ENCODE measurements around the gene BCL11B.

The BCL11B gene

GRCh38 chr14:99271951-99272631 is at the start of gene BCL11B:
TSS of gene BCL11B (minus strand) at chr14:99272197. CDS start at chr14:99271218, 979 bp downstream.
- peak; percentile 73 to 77 for DNase-seq (ENCODE audit: low read depth in 2 of 2)

DNA sequence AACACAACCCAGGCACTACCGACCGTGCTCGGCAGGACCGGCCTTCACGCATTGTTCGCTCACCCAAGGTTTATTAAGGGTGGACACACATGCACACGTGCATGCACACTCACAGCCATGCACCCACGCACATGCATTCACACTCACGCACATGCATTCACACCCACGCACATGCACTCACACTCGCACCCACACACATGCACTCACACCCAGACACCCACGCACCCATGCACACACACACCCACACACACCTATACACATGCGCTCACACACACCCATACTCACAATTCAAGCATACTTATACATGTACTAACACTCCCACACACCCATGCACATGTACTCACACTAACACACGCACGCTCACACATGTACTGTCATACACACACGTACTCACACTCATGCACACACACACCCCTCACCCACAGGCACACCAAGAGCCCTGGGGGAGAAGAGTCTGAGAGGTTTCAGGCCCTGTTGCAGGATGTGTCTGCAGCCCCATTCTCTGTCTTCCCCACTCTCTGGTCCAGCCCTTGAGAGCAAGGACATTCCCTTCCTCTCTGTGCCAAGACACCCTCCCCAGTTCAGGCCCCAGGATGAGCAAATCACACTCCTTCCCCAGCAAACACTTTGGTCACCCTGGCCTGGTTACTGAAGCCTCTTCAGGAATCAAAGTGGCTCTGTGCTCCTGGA is 49.4 kb upstream of the BCL11B start:
- DNase-seq (ENCODE audit: low read depth in 2 of 2), result no peak

DNA sequence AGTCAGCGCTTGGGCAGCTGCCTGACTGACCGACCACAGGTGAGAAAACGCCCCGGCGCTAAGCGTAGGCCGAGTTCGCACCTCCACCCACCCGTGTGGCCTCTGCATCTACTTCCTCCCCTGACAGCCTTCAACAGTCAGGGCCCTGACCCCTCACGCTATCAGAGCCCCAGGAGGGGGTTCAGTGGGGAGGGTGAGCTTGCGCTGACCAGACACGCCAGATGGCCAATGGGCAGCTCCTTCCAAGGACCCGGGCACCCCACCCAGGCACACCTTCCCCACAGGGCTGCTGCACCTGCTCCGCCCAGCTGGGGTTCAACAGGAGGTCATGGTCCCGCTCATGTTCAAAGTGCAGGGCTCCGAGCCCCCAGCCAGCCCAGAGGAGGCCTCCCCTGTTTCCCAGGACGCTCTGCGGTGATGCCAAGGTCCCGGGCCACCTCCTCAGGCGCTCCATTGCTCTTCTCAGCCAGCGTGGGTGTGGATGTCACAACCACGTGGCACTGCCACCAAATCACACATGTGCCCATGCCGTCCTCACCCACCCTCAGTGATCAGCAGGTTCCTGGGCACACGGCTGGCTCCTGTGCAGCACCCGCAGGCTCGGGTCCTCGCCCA is 48.7 kb upstream of the BCL11B start:
- no peak for DNase-seq (ENCODE audit: low read depth in 2 of 2)

DNA sequence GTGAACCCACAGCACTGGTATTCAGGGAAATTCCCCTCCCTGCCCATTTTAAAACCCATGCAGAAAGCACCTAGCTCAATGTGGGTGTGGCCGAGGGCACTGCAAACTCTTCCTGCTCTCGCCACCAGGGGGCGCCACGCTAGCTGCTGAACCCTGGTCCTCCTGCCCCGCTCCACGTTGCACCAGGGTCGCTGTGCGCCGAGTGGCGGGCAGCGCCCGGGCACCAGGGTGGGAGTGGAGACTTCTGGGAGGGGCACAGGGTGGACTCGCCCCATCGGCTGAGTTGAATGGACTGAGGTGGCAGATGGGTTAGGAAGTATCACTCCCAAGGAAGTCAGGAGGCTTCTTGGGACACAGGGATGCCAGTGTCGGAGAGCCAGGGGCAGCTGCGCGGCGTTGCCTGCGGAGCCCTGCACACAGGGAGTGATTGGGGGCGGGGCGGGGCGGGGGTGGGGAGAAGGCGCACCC is 48.1 kb upstream of the BCL11B start:
- peak; percentile 33 to 42 for DNase-seq (ENCODE audit: low read depth in 2 of 2)

GRCh38 chr14:99318959-99319295 is 46.9 kb upstream of the BCL11B start:
- DNase-seq (ENCODE audit: low read depth in 2 of 2), result no peak

GRCh38 chr14:99318091-99318958 is 46.3 kb upstream of the BCL11B start:
- no peak for DNase-seq (ENCODE audit: low read depth in 2 of 2)

DNA sequence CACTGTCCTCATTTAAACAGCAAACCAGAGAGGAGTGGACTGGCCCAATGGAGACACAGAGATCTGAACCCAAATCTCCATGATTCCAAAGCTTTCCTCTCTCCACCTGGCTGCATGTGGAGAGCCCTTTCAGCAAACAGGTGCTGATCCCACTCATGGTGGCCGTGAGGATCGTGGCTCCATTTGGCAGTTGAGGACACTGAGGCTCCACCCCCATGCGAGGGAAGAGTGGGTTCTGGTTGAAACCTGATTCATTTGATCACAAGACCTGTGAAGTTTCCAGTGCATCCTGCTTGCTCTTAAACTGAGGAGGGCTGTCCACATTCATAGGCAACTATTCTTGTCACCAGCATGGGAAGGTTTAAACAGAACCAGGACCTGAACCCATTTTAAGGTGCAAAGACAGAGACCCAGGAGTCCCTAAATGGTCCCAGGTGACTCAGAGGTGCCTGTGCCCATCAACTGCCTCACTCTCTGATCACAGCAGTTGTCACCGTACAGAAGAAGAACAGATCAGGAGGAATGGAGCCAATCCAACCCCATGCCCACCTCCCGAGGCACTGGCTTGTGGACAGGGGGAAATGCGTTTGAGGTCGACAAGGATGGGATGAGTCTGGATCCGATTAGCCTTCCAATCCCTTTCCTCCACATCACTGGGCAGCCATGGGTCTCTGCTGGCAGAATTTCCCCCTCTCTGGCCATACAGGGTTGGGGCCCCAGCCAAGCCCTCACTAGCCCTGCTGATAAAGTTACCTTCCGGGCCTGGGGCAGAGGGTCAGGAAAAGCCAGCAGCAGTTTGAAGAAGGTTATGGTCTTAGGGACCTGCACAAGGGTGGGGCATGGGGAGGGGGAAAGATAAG is 45.5 kb upstream of the BCL11B start:
- no peak for DNase-seq (ENCODE audit: low read depth in 2 of 2)

DNA sequence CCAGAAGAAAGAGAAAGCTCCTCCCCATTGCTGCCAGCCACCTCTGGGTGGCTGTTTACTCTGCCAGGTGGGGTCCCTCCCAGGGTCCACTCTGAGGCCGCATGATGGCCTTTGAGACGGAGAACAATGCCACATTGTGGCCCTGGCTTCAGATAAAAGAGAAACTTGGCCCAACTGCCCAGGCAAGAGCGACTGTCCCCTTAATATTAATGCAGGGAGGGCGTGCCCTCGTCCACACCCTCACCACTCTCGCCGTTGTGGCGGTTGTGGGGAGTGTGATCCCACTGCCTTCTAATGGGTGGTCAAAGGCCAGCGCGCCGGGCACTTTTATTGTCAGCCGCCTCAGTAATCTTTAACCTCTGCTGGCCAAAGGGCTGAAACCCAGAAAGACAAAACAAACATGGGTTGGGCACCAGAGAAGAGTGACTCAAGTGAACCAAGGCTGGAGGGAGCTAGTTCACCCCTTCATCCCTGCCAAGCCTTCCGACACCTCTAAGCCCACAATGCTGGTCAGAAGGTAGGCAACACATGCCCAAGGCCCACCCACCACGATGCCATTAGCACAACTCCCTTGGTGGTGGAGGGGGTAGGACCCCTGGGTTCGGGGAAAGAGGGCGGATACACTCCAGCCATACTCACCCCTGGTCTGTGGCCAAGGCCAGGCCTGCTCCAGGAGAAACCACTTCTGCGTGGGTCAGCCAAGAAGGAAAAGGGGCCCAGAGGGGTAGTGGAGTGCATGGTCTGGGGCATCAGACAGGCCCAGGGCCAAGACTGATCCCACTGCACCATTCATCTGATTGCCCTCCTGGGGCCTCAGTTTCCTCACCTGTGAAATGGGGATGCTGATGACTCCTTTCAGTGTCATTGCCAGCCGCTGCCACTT is 44.5 kb upstream of the BCL11B start:
- no peak for DNase-seq (ENCODE audit: low read depth in 2 of 2)

DNA sequence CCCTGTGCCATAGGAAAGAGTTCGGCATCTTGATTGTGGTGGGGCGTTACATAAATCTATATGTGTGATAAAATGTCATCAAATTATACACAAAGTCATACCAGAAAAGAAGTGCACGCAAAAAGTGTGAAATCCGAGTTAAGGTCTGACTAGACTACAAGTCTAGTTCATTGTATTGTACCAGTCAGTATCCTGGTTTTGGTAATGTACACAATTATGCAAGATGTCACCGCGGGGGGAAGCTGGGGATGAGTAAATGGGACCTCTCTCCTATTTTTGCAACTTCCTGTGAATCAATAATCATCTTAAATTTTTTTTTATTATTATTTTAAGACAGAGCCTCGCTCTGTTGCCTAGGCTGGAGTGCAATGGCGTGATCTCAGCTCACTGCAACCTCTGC is 43.2 kb upstream of the BCL11B start:
- no peak for DNase-seq (ENCODE audit: low read depth in 2 of 2)

GRCh38 chr14:99314623-99315022 is 42.6 kb upstream of the BCL11B start:
- DNase-seq (ENCODE audit: low read depth in 2 of 2), result no peak

GRCh38 chr14:99313234-99313633 is 41.2 kb upstream of the BCL11B start:
- DNase-seq (ENCODE audit: low read depth in 2 of 2), result no peak

DNA sequence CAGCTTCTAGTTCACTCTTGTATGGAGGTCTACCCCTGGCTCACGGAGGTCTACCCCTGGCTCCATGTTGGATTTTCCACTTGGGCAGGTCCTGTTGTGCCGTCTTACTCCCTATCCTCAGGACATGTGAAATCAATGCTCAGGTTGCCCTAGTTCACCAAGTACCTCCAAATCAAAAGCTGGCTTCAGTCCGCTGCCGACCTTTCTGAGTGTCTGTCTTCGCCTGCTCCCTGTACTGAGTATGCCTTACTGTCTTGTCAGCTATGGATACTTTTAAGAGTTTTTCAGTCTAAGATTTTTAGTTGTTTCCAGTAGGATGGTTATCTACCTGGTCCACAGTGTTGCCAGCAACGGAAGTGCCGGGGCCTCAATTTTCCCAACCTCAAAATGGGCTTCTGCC is 40.1 kb upstream of the BCL11B start:
- no peak for DNase-seq (ENCODE audit: low read depth in 2 of 2)

GRCh38 chr14:99309220-99309766 is 37.3 kb upstream of the BCL11B start:
- DNase-seq (ENCODE audit: low read depth in 2 of 2), result no peak

GRCh38 chr14:99304208-99304607 is 32.2 kb upstream of the BCL11B start:
- DNase-seq (ENCODE audit: low read depth in 2 of 2), result no peak

- no peak for DNase-seq (ENCODE audit: low read depth in 2 of 2)
Observed at GRCh38 chr14:99300190-99300589, 28.2 kb upstream of the BCL11B start.

GRCh38 chr14:99296517-99296916 is 24.5 kb upstream of the BCL11B start:
- DNase-seq (ENCODE audit: low read depth in 2 of 2), result no peak

GRCh38 chr14:99289394-99290189 is 17.6 kb upstream of the BCL11B start:
- DNase-seq (ENCODE audit: low read depth in 2 of 2), result no peak

GRCh38 chr14:99288948-99289347 is 17.0 kb upstream of the BCL11B start:
- DNase-seq (ENCODE audit: low read depth in 2 of 2), result no peak
